Endothelial cell (in vitro differentiated cells): ENCODE data around the gene GRAPL. TPM values are rescaled to one million over a fixed set of nuclear protein-coding genes. Genes with fewer than 3 reads are reported as not detected.
"Not testable (repeated sequence)": the region's sequence is repeated elsewhere in the genome, so short reads cannot be mapped to it uniquely, and the experiment has no call there.

Source experiments
- DNase-seq: peaks from one replicate; pipeline ENCODE4 v3.0.0; 2021; ENCODE audit warnings: low spot score
- H3K27ac Mint-ChIP-seq: one replicate; pipeline ENCODE4 v1.8.0; 2021; ENCODE audit warnings: mixed read lengths, inconsistent platforms; ENCODE audit not compliant: unreplicated experiment
- H3K27me3 Mint-ChIP-seq: one replicate; pipeline ENCODE4 v1.8.0; 2021; ENCODE audit warnings: mild to moderate bottlenecking, moderate library complexity, mixed read lengths, inconsistent platforms; ENCODE audit not compliant: unreplicated experiment
- H3K36me3 Mint-ChIP-seq: one replicate; pipeline ENCODE4 v1.8.0; 2021; ENCODE audit warnings: mild to moderate bottlenecking, low read depth, mixed read lengths, inconsistent platforms; ENCODE audit not compliant: unreplicated experiment
- H3K4me1 Mint-ChIP-seq: one replicate; pipeline ENCODE4 v1.8.0; 2021; ENCODE audit warnings: mild to moderate bottlenecking, mixed read lengths, inconsistent platforms; ENCODE audit not compliant: unreplicated experiment
- H3K4me3 Mint-ChIP-seq: one replicate; pipeline ENCODE4 v1.8.0; 2021; ENCODE audit warnings: mild to moderate bottlenecking, mixed read lengths, inconsistent platforms; ENCODE audit not compliant: unreplicated experiment
- H3K9me3 Mint-ChIP-seq: one replicate; pipeline ENCODE4 v1.8.0; 2021; ENCODE audit warnings: mixed read lengths, inconsistent platforms; ENCODE audit not compliant: unreplicated experiment
- total RNA-seq: library from RNA; stranded (reverse); fragmentation: NEBNext Ultra II Directional; extraction: Animal tissue kit (Norgen Biotek cat#: 25700); gene quantifications from one replicate; pipeline ENCODE4 v1.2.1, GENCODE V29; 2021; ENCODE audit not compliant: unreplicated experiment

The GRAPL gene
- total RNA-seq, 1 donor from 2014 or later: 38.3 TPM

GRCh38 chr17:19137959-19138358 is 10.6 kb downstream of the GRAPL start:
- H3K27me3 Mint-ChIP-seq, H3K27ac Mint-ChIP-seq, H3K4me1 Mint-ChIP-seq, H3K9me3 Mint-ChIP-seq, H3K36me3 Mint-ChIP-seq, DNase-seq, H3K4me3 Mint-ChIP-seq: not testable (repeated sequence)

- H3K4me3 Mint-ChIP-seq, DNase-seq, H3K4me1 Mint-ChIP-seq, H3K9me3 Mint-ChIP-seq, H3K27ac Mint-ChIP-seq, H3K36me3 Mint-ChIP-seq, H3K27me3 Mint-ChIP-seq: not testable (repeated sequence)
Measured at GRCh38 chr17:19141366-19142155, 14.2 kb downstream of the GRAPL start.

GRCh38 chr17:19142419-19142818 is 15.0 kb downstream of the GRAPL start:
- not testable (repeated sequence) for H3K4me1 Mint-ChIP-seq, H3K27me3 Mint-ChIP-seq, H3K4me3 Mint-ChIP-seq, H3K9me3 Mint-ChIP-seq, H3K36me3 Mint-ChIP-seq, H3K27ac Mint-ChIP-seq, DNase-seq

GRCh38 chr17:19143097-19143777 is 15.8 kb downstream of the GRAPL start:
- not testable (repeated sequence) for H3K27ac Mint-ChIP-seq, H3K9me3 Mint-ChIP-seq, H3K27me3 Mint-ChIP-seq, H3K36me3 Mint-ChIP-seq, H3K4me3 Mint-ChIP-seq, H3K4me1 Mint-ChIP-seq, DNase-seq

- not testable (repeated sequence) for H3K9me3 Mint-ChIP-seq, H3K36me3 Mint-ChIP-seq, H3K4me1 Mint-ChIP-seq, H3K27ac Mint-ChIP-seq, H3K4me3 Mint-ChIP-seq, DNase-seq, H3K27me3 Mint-ChIP-seq
Measured at GRCh38 chr17:19144373-19144772, 17.0 kb downstream of the GRAPL start.

- not testable (repeated sequence) for H3K27ac Mint-ChIP-seq, H3K36me3 Mint-ChIP-seq, DNase-seq, H3K4me1 Mint-ChIP-seq, H3K27me3 Mint-ChIP-seq, H3K4me3 Mint-ChIP-seq, H3K9me3 Mint-ChIP-seq
Measured at GRCh38 chr17:19145471-19145870, 18.1 kb downstream of the GRAPL start.

- H3K27ac Mint-ChIP-seq, DNase-seq, H3K4me1 Mint-ChIP-seq, H3K36me3 Mint-ChIP-seq, H3K4me3 Mint-ChIP-seq, H3K9me3 Mint-ChIP-seq, H3K27me3 Mint-ChIP-seq: not testable (repeated sequence)
Measured at GRCh38 chr17:19150678-19151615, 23.6 kb downstream of the GRAPL start.

- H3K4me1 Mint-ChIP-seq, H3K36me3 Mint-ChIP-seq, H3K27ac Mint-ChIP-seq, DNase-seq, H3K27me3 Mint-ChIP-seq, H3K9me3 Mint-ChIP-seq, H3K4me3 Mint-ChIP-seq: not testable (repeated sequence)
Measured at GRCh38 chr17:19157628-19158027, 30.2 kb downstream of the GRAPL start.

- not testable (repeated sequence) for H3K36me3 Mint-ChIP-seq, H3K4me3 Mint-ChIP-seq, DNase-seq, H3K9me3 Mint-ChIP-seq, H3K27me3 Mint-ChIP-seq, H3K27ac Mint-ChIP-seq, H3K4me1 Mint-ChIP-seq
Measured at GRCh38 chr17:19158478-19158877, 31.1 kb downstream of the GRAPL start.

GRCh38 chr17:19158938-19159337 is 31.5 kb downstream of the GRAPL start:
- H3K27me3 Mint-ChIP-seq, H3K4me3 Mint-ChIP-seq, H3K4me1 Mint-ChIP-seq, H3K36me3 Mint-ChIP-seq, H3K27ac Mint-ChIP-seq, DNase-seq, H3K9me3 Mint-ChIP-seq: not testable (repeated sequence)

- not testable (repeated sequence) for H3K9me3 Mint-ChIP-seq, H3K36me3 Mint-ChIP-seq, H3K4me1 Mint-ChIP-seq, DNase-seq, H3K27me3 Mint-ChIP-seq, H3K27ac Mint-ChIP-seq, H3K4me3 Mint-ChIP-seq
Measured at GRCh38 chr17:19161308-19162107, 34.1 kb downstream of the GRAPL start.
